Measurements from ENCODE around the gene DOCK9. TPM values are rescaled to one million over a fixed set of nuclear protein-coding genes. Genes with fewer than 3 reads are reported as not detected.

Gene DOCK9
- total and polyA plus RNA-seq, 2 donors (not counting 3 experiments of a cell fraction or from before 2014, with no cell fraction given) = 147 to 323 TPM

DNA sequence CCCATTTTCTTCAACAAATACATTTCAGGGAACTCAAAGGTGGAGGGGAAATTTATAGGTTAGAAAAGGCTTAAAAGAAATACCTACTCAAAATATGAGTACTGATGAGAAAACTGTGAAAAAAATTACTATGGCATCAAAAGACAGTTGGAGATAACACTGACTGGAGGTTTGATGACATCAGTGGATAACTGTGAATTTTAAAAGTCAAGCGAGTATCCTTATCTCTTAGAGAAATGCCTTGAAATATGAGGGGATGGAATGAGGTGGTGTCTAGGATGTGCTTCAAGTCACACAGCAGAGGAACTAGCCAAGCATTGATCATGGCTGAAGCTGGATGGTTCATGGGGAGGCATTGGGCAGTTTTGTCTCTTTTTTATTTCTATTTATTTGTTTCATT lies 198.2 kb downstream of the DOCK9 start:
- dilution Hi-C loops (cut with MboI; ENCODE audit: extremely low pct_ligation_motif_present, low sequenced_read_pairs) (no loop called here), intact Hi-C loops (cut with micrococcal nuclease) (no loop called here)
- ChIA-PET CTCF (interaction anchor here (1.2 kb wide), 1 partner anchor 107 kb away, joined by 5 read pairs; no protein-coding TSS in a partner anchor), POLR2A (no interaction called here)
- H3K36me3 ChIP-seq (ENCODE audit: control insufficient read depth in 2 of 2, extremely low read depth in 1 of 2, insufficient read depth in 2 of 2, low read length in 2 of 2) = no peaks in the 10 kb centered on the region
- no peak overlapping the region for H2AFZ ChIP-seq (ENCODE audit: low read depth, low read length)
- TF ChIP-seq EZH2 (IDR thresholded peaks at IDR 0.05; ENCODE audit: borderline replicate concordance, low read depth, low read length, severe bottlenecking) (no peak), MAX (IDR thresholded peaks at IDR 0.05; ENCODE audit: insufficient read depth, insufficient read length) (no peak), GATA2 (IDR thresholded peaks at IDR 0.05; ENCODE audit: insufficient read depth, insufficient read length, low read depth, low read length) (no peak), JUN (IDR thresholded peaks at IDR 0.05; ENCODE audit: borderline replicate concordance, insufficient read depth, insufficient read length, low read depth) (no peak), CTCF (IDR thresholded peaks at IDR 0.05; ENCODE audit: extremely low read depth in 1 of 2, insufficient read depth in 1 of 2, low read depth in 1 of 2, low read length in 2 of 2) (no peak), POLR2A (IDR thresholded peaks at IDR 0.05; ENCODE audit: low read depth, low read length) (no peak), FOS (IDR thresholded peaks at IDR 0.05; ENCODE audit: borderline replicate concordance, insufficient read depth, low read length) (no peak), POLR2AphosphoS5 (IDR thresholded peaks at IDR 0.05; ENCODE audit: insufficient read depth, low read depth, low read length) (no peak), MYC (IDR thresholded peaks at IDR 0.05; ENCODE audit: low read depth, low read length) (no peak)
- H3K9me3 ChIP-seq (replicated peaks; ENCODE audit: control insufficient read depth, insufficient read depth, low read length) = no peaks in the 10 kb centered on the region
- BruUV-seq (replicated peaks) = no TSS peak
- H3K4me2 ChIP-seq (ENCODE audit: insufficient read depth, low read length) = no peak overlapping the region
- no peaks in the 10 kb centered on the region for H3K79me2 ChIP-seq (ENCODE audit: control insufficient read depth, insufficient read depth, low read length)
- H3K4me3 ChIP-seq (replicated peaks in 1 of 3; ENCODE audit: insufficient read depth in 1 of 3, low read depth in 1 of 3, low read length in 3 of 3) = no peak overlapping the region
- FAIRE-seq = no peak
- peaks cover 3% of the 10 kb centered on the region for H3K4me1 ChIP-seq (ENCODE audit: control insufficient read depth, extremely low read depth, insufficient read depth, low read length)
- H3K9ac ChIP-seq (replicated peaks; ENCODE audit: extremely low read depth, insufficient read depth, low read length) = no peak overlapping the region
- H4K20me1 ChIP-seq (replicated peaks; ENCODE audit: control insufficient read depth, extremely low read depth, insufficient read depth, low read length) = no peaks in the 10 kb centered on the region
- DNase-seq (ENCODE audit: low read depth, low spot score) = no peak
- no peak overlapping the region for H3K27ac ChIP-seq (ENCODE audit: insufficient read depth, low read depth, low read length)
- H3K9me1 ChIP-seq (replicated peaks; ENCODE audit: control insufficient read depth, extremely low read depth, insufficient read depth, low read length) = no peaks in the 10 kb centered on the region
- peaks cover 5 to 9% of the 10 kb centered on the region in 2 experiments for H3K27me3 ChIP-seq (ENCODE audit: control insufficient read depth in 2 of 2, insufficient read depth in 2 of 2, low read length in 2 of 2)

All from endothelial cell of umbilical vein (primary cell).